ENCODE measurements around the gene LRFN3.
A peak's percentile ranks its signal among the peaks of the same experiment; 100 is the strongest.
"Not testable (repeated sequence)": the region's sequence is repeated elsewhere in the genome, so short reads cannot be mapped to it uniquely, and the experiment has no call there.

Gene LRFN3

DNA sequence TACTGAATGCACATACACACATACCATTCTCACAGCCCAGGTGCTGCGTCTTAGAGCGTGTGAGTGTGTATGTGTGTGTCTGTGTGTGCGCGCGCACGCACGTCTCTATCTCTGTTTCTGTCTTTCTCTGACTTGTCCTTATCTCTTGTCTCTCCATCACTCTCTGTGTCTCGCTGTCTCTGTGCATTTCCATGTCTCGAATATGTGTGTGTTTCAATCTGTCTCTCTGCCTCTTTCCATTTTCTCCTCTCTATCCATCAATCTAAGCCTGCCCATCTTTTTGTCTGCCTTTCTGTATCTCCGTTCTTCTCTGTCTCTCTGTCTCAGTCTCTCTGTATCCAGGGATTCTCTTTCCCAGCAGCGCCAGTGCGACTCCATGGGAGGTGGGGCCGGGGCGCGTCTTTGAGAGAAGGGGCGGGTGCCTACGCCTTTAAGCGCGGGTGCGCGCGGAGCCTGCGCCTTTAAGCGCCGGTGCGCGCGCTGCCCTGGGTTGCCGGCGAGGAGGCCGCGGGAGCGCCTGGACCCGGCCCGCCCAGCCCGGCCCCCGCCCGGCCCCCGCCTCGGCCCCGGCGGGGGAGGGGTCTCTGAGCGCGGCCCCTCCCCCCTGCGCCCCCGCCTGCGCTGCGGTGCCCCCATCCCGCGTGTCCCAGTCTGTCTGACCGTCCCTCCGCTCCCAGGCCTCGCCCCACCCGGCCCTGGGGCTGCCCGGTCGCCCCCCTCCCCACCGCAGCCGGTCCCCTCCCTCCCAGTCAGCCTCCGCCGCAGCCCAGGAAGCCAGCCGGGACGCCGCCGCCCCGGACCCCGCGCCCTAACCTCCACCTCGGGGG, at the start of gene LRFN3:
Gene LRFN3 (plus strand): TSS at position 464 of the 827 bp plus-strand sequence. CDS start 3,052 bp downstream, outside the sequence.
- peak; percentile 67 for DNase-seq (ENCODE audit: low spot score)

GRCh38 chr19:35887197-35887596, 49.0 kb upstream of the LRFN3 start:
- DNase-seq (ENCODE audit: low spot score): no peak

- no peak for DNase-seq (ENCODE audit: low spot score)
Observed at GRCh38 chr19:35888398-35888797, 47.8 kb upstream of the LRFN3 start.

DNA sequence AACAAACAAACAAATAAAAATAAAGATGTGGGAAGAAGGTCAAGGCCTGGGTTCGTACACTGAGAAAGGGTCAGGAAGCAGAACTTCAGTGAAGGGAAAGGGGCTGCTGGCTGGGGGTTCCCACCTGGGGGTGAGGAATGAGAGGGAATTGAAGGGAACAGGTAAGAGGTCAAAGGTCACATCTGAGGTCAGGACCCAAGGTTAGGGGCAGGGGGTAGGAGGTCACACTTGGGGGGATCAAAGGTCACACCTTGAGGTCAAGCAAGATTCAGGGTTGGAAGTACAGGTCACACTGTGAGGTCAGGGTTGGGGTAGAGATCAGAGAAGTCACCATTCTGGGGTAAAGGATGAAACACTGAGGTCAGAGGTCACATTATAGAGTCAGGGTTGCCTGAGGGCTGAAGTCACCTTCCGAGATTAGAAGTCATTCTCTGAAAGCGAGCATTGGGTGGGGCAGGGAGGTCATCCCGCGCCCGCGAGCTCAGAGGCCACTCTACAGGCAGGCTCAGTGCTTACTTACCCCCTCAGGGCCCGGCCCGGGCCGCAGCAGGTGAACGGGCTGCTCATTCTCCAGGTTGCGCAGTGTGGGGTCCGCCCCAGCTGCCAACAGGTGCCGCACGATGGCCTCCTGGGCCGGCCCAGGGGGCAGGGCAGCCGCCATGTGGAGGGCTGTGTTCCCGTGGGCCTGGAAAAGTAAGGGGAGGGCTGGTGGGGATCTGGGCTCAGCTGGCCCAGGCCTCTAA, 46.6 kb upstream of the LRFN3 start:
- no peak for DNase-seq (ENCODE audit: low spot score)

- no peak for DNase-seq (ENCODE audit: low spot score)
Observed at GRCh38 chr19:35890113-35890650, 46.0 kb upstream of the LRFN3 start.

GRCh38 chr19:35891819-35892218, 44.4 kb upstream of the LRFN3 start:
- not testable (repeated sequence) for DNase-seq (ENCODE audit: low spot score)

DNA sequence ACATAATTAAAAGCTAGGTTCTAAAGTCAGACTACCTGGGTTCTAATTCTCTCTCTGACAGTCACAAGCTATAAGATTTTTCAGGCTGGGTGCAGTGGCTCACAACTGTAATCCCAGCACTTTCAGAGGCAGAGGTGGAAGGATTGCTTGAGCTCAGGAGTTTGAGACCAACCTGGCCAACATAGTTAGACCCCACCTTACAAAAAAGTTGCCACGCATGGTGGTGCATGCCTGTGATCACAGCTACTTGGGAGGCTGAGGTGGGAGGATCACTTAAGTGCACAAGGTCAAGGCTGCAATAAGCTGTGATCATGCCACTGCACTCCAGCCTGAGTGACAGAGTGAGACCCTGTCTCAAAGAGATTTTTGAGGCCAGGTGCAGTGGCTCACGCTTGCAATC, 41.8 kb upstream of the LRFN3 start:
- no peak for DNase-seq (ENCODE audit: low spot score)

DNA sequence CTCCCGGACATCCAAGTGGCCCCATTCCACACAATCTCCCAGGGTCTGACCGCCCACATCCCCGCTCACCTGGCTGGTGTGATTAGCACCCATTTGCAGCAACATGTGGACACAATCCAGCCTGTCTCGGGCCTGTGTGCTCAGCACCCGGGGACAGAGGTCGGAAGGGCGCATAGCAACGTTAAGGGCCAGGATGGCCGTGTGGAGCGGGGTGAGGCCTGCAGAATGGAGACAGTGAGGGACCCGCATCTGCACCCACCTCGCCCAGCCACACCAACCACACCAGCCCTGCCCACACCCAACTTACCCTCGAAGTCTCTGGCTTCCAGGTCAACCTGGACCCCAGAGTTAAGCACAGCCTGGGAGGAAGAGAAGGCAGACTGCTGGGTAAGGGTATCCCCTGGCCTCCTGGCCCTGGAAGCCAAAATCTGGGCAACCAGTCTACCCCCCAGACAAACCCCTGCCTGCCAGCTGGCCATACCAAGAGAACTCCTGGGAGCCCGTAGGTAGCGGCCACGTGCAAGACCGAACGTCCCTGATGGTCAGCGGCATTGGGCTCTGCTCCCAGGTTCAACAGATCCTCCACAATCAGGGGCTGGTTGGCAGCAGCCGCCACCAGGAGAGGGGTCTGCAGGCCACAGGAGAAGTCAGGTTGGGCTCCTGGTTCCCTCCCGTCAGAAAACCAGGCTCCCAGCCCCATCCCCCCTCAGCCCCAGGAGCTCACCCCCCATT, 40.1 kb upstream of the LRFN3 start:
- no peak for DNase-seq (ENCODE audit: low spot score)

DNA sequence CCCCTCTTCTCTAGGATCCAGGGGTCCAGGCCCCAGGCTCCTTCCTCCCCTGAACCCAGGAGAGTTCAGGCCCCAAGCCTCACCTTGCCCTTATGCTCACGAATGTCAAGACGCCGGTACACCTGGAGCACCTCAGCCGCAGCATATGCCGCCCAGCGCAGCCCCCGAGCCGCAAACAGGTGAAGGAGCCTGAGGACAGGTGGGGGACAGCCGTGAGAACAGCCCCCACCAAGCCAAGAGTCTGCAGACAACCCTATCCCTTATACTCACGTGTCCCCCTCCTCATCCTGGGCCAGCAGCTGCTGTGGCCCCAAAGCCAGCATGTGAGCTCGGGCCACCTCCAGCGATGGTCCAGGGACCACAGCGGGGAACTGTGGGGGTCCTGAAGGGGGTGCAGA, 39.5 kb upstream of the LRFN3 start:
- DNase-seq (ENCODE audit: low spot score): no peak

GRCh38 chr19:35897706-35898451, 38.3 kb upstream of the LRFN3 start:
- DNase-seq (ENCODE audit: low spot score): no peak

DNA sequence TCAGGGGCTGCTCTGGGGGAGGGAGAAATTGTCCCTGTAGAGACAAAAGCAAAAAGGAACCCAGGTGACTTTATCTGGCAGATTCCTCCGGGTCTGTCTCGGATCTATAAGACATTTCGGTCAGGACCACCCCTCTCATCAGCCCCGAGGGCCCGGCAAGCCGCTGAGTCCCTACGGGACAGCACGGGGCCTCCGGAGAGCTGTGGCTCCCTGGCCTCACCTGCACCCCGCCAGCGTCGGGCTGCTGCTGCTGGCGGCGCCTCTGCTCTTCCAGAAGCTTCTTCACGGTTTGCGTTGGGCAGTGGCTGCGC, 37.7 kb upstream of the LRFN3 start:
- DNase-seq (ENCODE audit: low spot score): no peak

DNA sequence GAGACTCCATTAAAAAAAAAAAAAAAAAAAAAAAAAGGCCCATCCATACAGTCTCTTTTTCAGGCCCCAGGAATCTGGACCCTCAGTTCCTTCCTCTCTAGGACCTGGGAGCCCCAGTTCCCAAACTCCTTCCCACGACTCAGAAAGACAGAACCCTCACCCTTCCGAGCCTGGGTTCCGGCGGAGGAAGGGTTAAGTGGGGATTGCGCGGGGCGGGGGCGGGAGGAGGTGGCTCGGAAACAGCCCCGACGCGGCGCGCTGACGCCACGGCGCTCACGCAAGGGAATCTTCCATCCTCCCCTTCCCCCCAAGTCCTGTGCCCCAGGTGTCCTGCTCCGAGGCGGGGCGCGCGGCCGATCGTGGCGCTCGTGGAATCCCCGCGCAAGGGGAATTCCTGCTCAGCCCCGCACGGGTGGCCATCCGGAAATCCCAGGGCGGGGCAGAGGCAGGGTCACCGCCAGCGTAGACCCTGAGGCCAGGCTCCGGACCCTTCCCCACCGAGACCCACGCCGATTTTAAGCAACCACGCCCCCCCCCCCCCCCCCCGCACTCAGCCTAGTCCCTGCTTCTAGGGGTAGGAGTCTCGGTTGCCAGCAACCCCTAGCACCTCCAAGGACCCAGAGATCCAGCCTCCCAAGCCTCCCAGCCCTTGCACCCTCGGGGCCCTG, 36.5 kb upstream of the LRFN3 start:
- peak; percentile 64 for DNase-seq (ENCODE audit: low spot score)

- DNase-seq (ENCODE audit: low spot score): no peak
Observed at GRCh38 chr19:35901055-35901644, 35.0 kb upstream of the LRFN3 start.

- DNase-seq (ENCODE audit: low spot score): no peak
Observed at GRCh38 chr19:35901854-35902661, 34.1 kb upstream of the LRFN3 start, which contains the start of gene HCST. HCST (plus strand) TSS chr19:35902529; CDS start chr19:35902594, 65 bp downstream.

DNA sequence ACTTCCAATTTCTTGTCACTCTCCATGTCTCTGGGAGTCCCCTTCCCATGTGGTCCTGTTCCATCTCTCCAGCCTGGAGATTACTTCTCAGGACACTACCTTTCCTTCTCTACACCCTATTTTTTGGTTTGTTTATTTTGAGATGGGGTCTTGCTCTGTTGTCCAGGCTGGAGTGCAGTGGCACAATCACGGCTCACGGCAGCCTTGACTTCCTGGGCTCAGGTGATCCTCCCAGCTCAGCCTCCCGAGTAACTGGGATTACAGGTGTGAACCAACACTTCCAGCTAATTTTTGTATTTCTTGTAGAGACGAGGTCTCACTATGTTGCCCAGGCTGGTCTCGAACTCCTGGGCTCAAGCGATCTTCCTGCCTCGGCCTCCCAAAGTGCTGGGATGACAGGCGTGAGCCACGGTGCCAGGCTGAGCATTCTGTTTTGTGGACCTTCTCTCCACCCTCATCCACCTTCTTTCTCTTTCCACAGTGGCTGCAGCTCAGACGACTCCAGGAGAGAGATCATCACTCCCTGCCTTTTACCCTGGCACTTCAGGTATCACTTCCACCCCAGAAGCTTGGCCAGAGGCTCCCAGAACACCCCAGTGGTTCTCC, 33.2 kb upstream of the LRFN3 start:
- DNase-seq (ENCODE audit: low spot score): no peak

DNA sequence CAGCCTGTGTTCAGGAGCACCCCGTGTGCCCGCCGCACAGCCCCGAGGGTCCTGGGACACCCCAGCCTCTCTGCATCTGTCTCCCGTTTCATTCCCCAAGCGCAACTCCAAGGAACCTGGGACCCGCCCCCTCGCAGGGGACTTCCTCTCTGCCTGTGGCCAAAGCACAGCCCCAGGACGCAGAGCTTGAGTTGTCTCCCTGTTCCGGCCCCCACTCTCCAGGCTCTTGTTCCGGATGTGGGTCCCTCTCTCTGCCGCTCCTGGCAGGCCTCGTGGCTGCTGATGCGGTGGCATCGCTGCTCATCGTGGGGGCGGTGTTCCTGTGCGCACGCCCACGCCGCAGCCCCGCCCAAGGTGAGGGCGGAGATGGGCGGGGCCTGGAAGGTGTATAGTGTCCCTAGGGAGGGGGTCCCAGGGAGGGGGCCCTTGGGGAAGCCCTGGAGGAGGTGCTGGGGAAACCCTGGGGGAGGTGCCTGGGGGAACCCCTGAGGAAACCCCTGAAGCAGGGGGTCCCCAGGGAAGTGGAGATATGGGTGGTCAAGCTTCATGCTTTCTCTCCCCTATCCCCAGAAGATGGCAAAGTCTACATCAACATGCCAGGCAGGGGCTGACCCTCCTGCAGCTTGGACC, 32.5 kb upstream of the LRFN3 start:
- DNase-seq (ENCODE audit: low spot score): peak; percentile 74

- DNase-seq (ENCODE audit: low spot score): no peak
Observed at GRCh38 chr19:35904311-35905068, 31.7 kb upstream of the LRFN3 start.

DNA sequence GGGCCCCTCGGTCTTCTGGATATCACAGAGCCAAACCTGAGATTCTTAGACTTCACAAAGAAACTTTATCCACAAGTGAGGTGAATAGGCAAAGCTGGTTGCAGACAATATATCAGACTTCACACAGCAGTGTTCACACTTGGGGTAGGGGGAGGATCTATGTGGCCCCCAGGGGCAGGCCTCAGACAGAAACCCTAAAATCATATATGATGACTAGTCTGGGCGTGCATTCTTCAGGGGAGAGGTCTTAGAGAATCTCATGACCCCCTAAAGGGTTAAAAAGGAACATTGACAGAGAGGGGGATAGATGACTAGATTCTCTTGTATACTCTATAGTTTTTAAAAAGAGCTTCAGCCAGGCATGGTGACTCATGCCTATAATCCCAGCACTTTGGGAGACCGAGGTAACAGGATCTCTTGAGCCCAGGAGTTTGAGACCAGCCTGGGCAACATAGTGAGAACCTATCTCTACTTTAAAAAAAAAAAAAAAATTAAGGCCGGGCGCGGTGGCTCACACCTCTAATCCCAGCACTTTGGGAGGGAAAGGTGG, 30.9 kb upstream of the LRFN3 start:
- no peak for DNase-seq (ENCODE audit: low spot score)

All from pons (tissue), 1 donor.